Activated CD8-positive, alpha-beta memory T cell treated with anti-CD3 and anti-CD28 coated beads for 4 hours (primary cell): ENCODE measurements around the gene KCNB1.
"Not testable (repeated sequence)": the region's sequence is repeated elsewhere in the genome, so short reads cannot be mapped to it uniquely, and the experiment has no call there.

ENCODE experiments used
- DNase-seq, 2 donors: peaks; one replicate each; pipeline ENCODE4 v3.0.0-alpha.2; 2020; ENCODE audit warnings: low read depth in 2 of 2

Gene KCNB1

GRCh38 chr20:49409975-49410621, 72.4 kb downstream of the KCNB1 start:
- not testable (repeated sequence) for DNase-seq

DNA sequence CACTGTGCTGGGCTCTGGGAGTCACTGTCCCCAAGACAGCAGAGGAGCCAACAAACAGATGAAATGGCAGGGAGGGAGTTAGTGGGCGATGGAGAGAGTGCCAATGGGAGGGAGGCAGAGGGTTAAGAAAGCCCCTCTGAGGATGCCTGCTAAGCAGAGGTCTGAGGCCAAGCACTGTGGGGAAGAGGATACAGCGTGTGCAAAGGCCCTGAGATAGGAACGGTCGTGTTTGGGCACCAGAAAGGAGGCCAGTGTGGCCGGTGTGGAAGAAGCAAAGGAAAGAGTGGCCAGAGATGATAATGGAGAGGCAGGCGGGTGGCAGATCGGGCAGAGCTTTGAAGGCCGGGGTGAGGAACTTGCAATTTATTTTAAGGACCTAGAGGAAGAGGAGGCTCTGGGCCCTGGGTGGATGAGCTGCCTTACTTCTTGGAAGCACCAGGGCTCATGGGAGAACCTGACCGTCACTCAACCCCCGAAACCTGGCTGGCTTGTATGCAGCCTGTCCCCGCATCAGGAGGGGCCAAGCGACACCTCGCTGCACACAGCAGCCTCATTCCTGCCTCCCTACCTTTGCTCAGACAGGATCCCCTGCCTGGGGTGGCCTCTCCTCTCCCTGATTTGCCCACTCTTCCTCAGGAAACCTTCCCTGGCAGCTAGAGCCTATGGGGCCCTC, 73.0 kb downstream of the KCNB1 start:
- DNase-seq: no peak

DNA sequence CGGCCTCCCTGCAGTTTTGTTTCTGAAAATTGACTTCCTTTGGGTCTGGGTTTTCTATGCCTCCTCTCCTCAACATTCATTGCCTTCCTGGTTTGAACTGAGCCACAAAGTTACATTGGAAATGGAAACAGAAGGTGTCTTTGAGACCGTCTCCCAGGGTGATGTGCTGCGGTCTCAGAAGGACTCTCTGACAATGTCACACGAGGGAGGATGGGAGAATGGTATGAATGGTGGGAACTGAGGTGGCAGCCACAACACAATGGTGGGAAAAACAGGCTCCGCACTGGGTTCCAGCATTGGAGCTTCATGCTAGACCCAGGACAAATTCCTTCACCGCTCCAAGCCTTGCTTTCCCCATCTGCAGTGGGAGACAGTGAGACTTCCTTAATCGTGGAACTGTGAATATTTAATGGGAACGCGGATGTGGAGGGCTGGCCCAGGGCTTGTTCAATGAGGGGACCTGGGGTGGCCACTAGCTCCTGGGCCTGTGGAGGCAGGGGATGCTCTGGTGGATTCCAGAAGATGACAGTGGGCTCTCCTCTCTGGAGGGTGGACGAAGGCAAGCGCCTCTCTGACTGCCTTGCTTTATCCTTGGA, 73.9 kb downstream of the KCNB1 start:
- DNase-seq: no peak

DNA sequence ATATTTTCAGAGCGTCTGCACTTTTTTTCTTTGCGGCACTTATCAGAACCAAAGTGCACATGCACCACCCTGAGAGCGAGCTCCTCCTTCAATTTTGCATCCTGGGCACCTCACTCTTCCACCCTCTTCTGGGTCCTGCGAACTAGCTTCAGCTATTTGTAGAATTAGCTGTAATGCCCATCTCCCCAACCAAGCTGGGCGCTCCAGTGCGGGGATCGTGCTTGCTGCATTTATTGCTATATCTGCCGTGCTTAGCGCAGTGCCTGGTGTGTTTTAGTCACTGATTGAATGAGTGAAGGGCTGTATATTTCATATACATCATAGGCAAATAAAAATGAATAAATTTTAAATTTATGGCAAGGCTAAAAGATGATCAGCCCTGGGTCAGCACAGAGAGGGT, 75.8 kb downstream of the KCNB1 start:
- no peak for DNase-seq

DNA sequence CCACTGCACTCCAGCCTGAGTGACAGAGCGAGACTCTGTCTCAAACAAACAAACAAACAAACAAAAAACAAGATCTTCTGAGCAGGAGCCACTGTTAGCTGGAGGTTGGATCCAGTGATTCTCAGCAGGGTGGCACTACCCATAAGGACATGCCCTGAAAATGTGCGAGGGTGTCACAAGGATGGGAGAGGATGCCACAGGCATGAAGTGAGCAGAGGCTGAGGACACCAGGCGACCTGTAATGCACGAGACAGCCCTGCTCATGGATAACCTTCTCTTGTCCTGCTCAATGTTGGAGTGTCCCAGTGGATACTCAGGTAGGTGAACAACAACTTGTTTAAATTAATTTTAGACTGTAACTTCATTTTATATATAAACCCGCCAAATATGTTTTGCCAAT, 76.8 kb downstream of the KCNB1 start:
- no peak for DNase-seq

DNA sequence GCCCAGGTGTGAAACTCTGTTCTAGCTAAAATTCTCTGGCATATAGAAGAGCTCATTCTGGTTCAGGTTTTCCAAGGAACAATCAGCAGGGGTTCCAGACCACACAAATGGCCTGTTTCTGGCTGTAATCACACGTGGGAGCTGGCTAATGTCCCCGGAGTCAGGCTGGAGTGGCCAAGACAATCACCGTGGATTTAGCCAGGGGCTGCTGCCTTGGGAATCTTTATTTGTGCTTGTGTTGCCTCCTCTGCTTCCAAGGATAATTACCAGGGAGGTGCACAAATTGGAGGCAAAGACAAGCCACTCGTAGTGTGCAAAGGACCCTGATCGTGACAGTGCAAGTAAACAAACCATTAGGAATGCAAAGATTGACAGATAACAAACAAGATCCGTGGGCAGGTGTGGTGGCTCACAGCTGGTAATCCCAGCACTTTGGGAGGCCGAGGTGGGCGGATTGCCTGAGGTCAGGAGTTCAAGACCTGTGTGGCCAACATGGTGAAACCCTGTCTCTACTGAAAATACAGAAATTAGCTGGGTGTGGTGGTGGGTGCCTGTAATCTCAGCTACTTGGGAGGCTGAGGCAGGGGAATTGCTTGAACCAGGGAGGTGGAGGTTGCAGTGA, 77.3 kb downstream of the KCNB1 start:
- DNase-seq: no peak

GRCh38 chr20:49404461-49404860, 78.0 kb downstream of the KCNB1 start:
- no peak for DNase-seq

GRCh38 chr20:49403911-49404310, 78.6 kb downstream of the KCNB1 start:
- DNase-seq: no peak

DNA sequence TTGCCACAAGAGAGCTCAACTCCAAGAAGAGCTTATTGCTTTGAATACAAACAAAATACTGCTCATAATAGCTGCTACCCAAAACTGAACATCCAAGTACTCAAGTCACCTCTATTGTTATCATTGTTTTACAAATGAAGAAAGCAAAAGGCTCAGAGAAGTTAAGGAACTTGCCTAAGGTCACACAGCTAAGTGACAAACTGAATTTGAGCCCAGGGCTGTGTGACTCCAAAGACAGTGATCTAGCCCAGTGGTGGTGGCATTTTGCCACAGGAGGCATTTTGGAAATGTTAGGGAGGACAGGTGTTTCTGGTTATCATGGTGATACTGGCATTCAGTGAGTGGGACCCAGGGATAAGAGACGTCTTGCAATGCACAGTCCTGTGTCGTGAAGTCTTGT, 79.5 kb downstream of the KCNB1 start:
- no peak for DNase-seq

DNA sequence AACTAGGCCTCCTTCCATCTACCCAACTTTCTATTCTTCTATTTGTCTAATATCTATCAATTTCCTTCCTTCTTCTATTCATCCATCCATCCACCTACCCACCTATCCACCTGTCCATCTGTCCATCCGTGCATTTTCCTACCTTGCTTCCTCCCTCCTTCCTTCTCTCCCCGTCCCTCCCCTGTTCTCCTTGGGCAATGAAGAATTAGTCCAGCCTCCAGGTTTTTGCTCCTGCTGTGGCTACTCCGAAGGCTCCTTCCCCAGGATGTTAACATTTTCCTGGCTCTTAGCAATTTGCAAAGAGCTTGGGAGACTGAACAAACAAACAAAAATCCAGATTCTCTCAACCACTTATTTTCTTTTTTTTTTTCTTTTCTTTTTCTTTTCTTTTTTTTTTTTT, 81.6 kb downstream of the KCNB1 start:
- DNase-seq: no peak

GRCh38 chr20:49400410-49400809, 82.1 kb downstream of the KCNB1 start:
- DNase-seq: no peak

DNA sequence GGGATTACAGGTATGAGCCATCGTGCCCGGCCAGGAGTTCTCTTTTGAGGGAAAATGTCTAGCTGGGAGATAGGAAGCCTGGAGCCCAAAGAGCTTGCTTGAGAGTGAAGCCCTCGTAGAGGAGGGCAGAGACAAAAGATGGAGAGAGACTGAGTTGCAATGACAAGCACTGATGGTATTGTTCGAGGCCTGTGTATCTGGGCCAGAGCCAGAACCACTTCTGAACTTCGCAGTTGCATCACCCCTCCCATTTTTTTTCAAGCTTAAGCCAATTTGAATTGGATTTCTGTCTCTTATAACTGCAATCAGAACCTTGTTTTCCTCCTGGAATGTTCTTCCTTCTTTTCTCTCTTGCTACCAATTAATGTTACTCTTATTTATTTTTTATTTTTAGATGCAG, 83.1 kb downstream of the KCNB1 start:
- DNase-seq: no peak

GRCh38 chr20:49398401-49399144, 83.9 kb downstream of the KCNB1 start:
- no peak for DNase-seq

GRCh38 chr20:49397525-49397924, 84.9 kb downstream of the KCNB1 start:
- DNase-seq: no peak

DNA sequence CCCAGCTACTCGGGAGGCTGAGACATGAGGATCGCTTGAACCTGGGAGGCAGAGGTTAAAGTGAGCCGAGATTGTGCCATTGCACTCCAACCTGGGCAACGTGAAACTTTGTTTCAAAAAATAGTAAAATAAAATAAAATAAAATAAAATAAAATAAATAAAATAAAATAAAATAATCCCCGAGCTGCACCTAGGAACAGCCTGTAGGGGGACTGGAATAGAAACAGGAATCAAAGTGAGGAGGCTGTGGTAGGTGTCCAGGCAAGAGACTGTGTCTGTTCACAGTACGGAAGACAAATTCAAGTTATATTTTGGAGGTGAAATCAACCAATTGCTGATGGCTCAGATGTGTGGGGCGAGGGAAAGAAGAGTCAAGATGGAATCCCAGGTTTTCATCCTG, 86.2 kb downstream of the KCNB1 start:
- no peak for DNase-seq

DNA sequence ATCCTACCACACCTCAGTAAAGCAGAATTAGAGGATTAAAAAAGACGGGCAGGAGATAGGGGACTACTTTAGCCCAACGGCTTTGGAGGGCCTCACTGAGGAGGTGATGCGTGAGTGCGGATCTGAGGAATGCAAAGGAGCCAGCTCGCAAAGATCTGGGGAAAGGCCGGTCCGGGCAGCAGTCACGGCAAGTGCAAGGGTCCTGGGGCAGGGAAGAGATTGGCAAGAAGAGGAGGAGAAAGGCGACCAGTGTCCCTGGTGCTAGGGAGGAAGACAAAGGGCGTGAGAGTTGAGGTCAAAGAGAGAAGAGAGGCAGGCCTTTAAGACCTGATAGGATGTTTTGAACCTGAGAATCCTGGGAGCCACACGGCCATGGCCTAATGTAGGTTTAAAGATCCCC, 86.8 kb downstream of the KCNB1 start:
- no peak for DNase-seq

DNA sequence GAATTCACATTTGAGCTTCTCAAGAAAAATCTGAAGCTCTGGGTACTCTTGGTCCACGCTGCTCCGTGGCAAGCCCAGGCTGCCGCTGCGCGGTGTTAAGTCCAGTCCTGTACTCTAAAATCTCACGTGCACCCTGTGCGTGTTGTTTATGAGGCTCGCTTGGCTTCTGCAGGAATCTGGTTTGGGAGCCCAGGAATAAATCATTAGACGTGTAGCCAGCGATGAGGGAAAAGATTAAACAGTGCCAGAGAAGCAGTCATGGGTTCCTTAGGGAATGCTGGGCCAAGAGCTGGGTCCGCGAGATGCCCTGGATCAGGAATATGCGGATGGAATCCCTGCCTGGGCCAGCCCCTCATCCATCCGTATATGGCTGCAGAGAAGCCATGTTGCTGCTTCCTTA, 87.3 kb downstream of the KCNB1 start:
- no peak for DNase-seq

DNA sequence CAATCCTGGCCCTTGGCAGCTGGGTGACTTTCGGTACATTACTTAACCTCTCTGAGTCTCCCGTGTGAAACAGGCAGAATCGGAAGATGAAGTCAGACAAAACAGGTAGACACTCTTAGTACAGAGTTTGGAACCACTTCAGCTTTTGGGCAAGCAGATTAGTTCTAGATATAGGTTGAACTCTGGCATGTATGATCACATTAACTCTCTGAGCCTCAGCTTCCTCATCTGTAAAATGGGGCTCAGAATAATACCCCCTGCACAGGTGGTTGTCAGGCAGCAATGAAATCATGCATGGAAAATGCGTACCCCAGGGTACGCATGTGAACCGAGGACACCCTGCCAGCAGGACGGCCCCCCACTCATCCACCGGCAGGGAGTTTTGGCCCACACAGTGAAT, 87.7 kb downstream of the KCNB1 start:
- DNase-seq: no peak

- no peak for DNase-seq
Measured at GRCh38 chr20:49394264-49394663, 88.2 kb downstream of the KCNB1 start.

DNA sequence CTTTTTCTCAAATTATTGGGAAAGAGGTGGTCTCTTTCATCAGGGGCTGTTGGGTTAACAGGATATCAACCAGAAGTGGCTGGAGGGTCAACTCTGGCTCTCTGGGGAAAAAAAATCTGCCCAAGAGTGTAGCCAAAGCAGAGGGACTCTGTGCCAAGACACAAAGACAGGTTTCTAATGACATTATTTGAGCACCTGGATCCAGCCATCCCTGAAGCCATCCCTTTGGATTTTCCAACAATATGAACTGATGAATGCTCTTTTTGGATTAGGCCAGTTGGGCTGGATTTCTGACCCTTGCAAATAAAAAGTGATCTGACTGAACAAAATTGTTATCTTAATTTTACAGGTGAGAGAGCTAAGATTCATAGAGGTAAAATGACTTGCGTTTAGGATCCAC, 88.7 kb downstream of the KCNB1 start:
- DNase-seq: no peak

- DNase-seq: no peak
Measured at GRCh38 chr20:49392745-49393144, 89.7 kb downstream of the KCNB1 start.
